ENCODE data around the gene FOXN1. TPM values are rescaled to one million over a fixed set of nuclear protein-coding genes. Genes with fewer than 3 reads are reported as not detected.

Gene FOXN1
- total and polyA plus RNA-seq, 7 experiments from 2014 or later = not detected

GRCh38 chr17:28523876-28524275, 17.7 kb downstream of the FOXN1 start:
- Histone ChIP-seq H3K9me3 (ENCODE audit: control insufficient read depth in 2 of 3, low read length in 3 of 3) (no peaks in the 10 kb centered on the region), H3K4me3 (ENCODE audit: low read length) (no peak overlapping the region), H3K36me3 (ENCODE audit: control insufficient read depth in 2 of 3, insufficient read depth in 3 of 3, low read length in 3 of 3) (no peaks in the 10 kb centered on the region), H3K27me3 (ENCODE audit: control insufficient read depth in 2 of 2, insufficient read depth in 2 of 2, low read length in 2 of 2) (no peaks in the 10 kb centered on the region), H3K4me1 (ENCODE audit: control insufficient read depth in 2 of 2, insufficient read depth in 2 of 2, low read length in 2 of 2) (no peaks in the 10 kb centered on the region), H3K27ac (ENCODE audit: low read depth, low read length) (no peak overlapping the region)
- POLR2A ChIA-PET = no interaction called here
- ATAC-seq (no peak), DNase-seq (no peak)
- H3K9me3 Mint-ChIP-seq = no peaks in the 10 kb centered on the region
- intact Hi-C loops (cut with micrococcal nuclease) = no loop called here
- H3K27ac Mint-ChIP-seq = no peak overlapping the region
- H3K4me3 Mint-ChIP-seq = no peak overlapping the region
- peaks cover 0 to 4% (median 0%) of the 10 kb centered on the region in 7 donors for H3K4me1 Mint-ChIP-seq
- H3K27me3 Mint-ChIP-seq = peaks cover 0 to 4% (median 0%) of the 10 kb centered on the region in 5 donors
- no peaks in the 10 kb centered on the region for H3K36me3 Mint-ChIP-seq
- CTCF ChIA-PET = no interaction called here

- POLR2A ChIA-PET = no interaction called here
- no peak overlapping the region for H3K4me3 Mint-ChIP-seq
- CTCF ChIA-PET = no interaction called here
- Histone ChIP-seq H3K9me3 (ENCODE audit: control insufficient read depth in 2 of 3, low read length in 3 of 3) (no peaks in the 10 kb centered on the region), H3K4me1 (ENCODE audit: control insufficient read depth in 2 of 2, insufficient read depth in 2 of 2, low read length in 2 of 2) (no peaks in the 10 kb centered on the region), H3K27ac (ENCODE audit: low read depth, low read length) (no peak overlapping the region), H3K4me3 (ENCODE audit: low read length) (no peak overlapping the region), H3K36me3 (ENCODE audit: control insufficient read depth in 2 of 3, insufficient read depth in 3 of 3, low read length in 3 of 3) (no peaks in the 10 kb centered on the region), H3K27me3 (ENCODE audit: control insufficient read depth in 2 of 2, insufficient read depth in 2 of 2, low read length in 2 of 2) (no peaks in the 10 kb centered on the region)
- ATAC-seq (no peak), DNase-seq (no peak)
- H3K27me3 Mint-ChIP-seq = no peaks in the 10 kb centered on the region
- H3K4me1 Mint-ChIP-seq = peaks cover 0 to 2% (median 0%) of the 10 kb centered on the region in 7 donors
- intact Hi-C loops (cut with micrococcal nuclease) = no loop called here
- no peaks in the 10 kb centered on the region for H3K36me3 Mint-ChIP-seq
- no peaks in the 10 kb centered on the region for H3K9me3 Mint-ChIP-seq
- H3K27ac Mint-ChIP-seq = no peak overlapping the region
These were observed 18.6 kb downstream of the FOXN1 start for GRCh38 chr17:28524476-28525424.

- ATAC-seq (no peak), DNase-seq (no peak)
- Mint-ChIP-seq H3K36me3 (no peaks in the 10 kb centered on the region), H3K4me1 (peaks cover 0 to 2% (median 0%) of the 10 kb centered on the region in 7 donors), H3K27ac (no peak overlapping the region), H3K4me3 (no peak overlapping the region), H3K9me3 (no peaks in the 10 kb centered on the region), H3K27me3 (no peaks in the 10 kb centered on the region)
- H3K27ac ChIP-seq (ENCODE audit: low read depth, low read length) = no peak overlapping the region
- H3K9me3 ChIP-seq (ENCODE audit: control insufficient read depth in 2 of 3, low read length in 3 of 3) = no peaks in the 10 kb centered on the region
- H3K4me1 ChIP-seq (ENCODE audit: control insufficient read depth in 2 of 2, insufficient read depth in 2 of 2, low read length in 2 of 2) = no peaks in the 10 kb centered on the region
- POLR2A ChIA-PET = no interaction called here
- no peaks in the 10 kb centered on the region for H3K27me3 ChIP-seq (ENCODE audit: control insufficient read depth in 2 of 2, insufficient read depth in 2 of 2, low read length in 2 of 2)
- H3K4me3 ChIP-seq (ENCODE audit: low read length) = no peak overlapping the region
- CTCF ChIA-PET = no interaction called here
- H3K36me3 ChIP-seq (ENCODE audit: control insufficient read depth in 2 of 3, insufficient read depth in 3 of 3, low read length in 3 of 3) = no peaks in the 10 kb centered on the region
- intact Hi-C loops (cut with micrococcal nuclease) = no loop called here
These were observed 20.2 kb downstream of the FOXN1 start for GRCh38 chr17:28526381-28526780.

- Mint-ChIP-seq H3K4me3 (no peak overlapping the region), H3K4me1 (peaks cover 0 to 2% (median 0%) of the 10 kb centered on the region in 7 donors), H3K27ac (peak overlapping the region in 2 of 9 donors; percentile 17 to 52), H3K36me3 (no peaks in the 10 kb centered on the region), H3K27me3 (peaks cover 0 to 2% (median 0%) of the 10 kb centered on the region in 5 donors), H3K9me3 (no peaks in the 10 kb centered on the region)
- H3K27ac ChIP-seq (ENCODE audit: low read depth, low read length) = no peak overlapping the region
- CTCF ChIA-PET = no interaction called here
- POLR2A ChIA-PET = no interaction called here
- H3K4me3 ChIP-seq (ENCODE audit: low read length) = no peak overlapping the region
- H3K27me3 ChIP-seq (ENCODE audit: control insufficient read depth in 2 of 2, insufficient read depth in 2 of 2, low read length in 2 of 2) = no peaks in the 10 kb centered on the region
- H3K9me3 ChIP-seq (ENCODE audit: control insufficient read depth in 2 of 3, low read length in 3 of 3) = no peaks in the 10 kb centered on the region
- intact Hi-C loops (cut with micrococcal nuclease) = no loop called here
- no peaks in the 10 kb centered on the region for H3K36me3 ChIP-seq (ENCODE audit: control insufficient read depth in 2 of 3, insufficient read depth in 3 of 3, low read length in 3 of 3)
- H3K4me1 ChIP-seq (ENCODE audit: control insufficient read depth in 2 of 2, insufficient read depth in 2 of 2, low read length in 2 of 2) = no peaks in the 10 kb centered on the region
- no peak for ATAC-seq
- no peak for DNase-seq
These were observed 21.1 kb downstream of the FOXN1 start for GRCh38 chr17:28527181-28527681.

GRCh38 chr17:28527859-28528258, 21.7 kb downstream of the FOXN1 start:
- Histone ChIP-seq H3K27me3 (ENCODE audit: control insufficient read depth in 2 of 2, insufficient read depth in 2 of 2, low read length in 2 of 2) (no peaks in the 10 kb centered on the region), H3K9me3 (ENCODE audit: control insufficient read depth in 2 of 3, low read length in 3 of 3) (no peaks in the 10 kb centered on the region), H3K27ac (ENCODE audit: low read depth, low read length) (no peak overlapping the region), H3K36me3 (ENCODE audit: control insufficient read depth in 2 of 3, insufficient read depth in 3 of 3, low read length in 3 of 3) (no peaks in the 10 kb centered on the region), H3K4me1 (ENCODE audit: control insufficient read depth in 2 of 2, insufficient read depth in 2 of 2, low read length in 2 of 2) (no peaks in the 10 kb centered on the region), H3K4me3 (ENCODE audit: low read length) (no peak overlapping the region)
- Mint-ChIP-seq H3K9me3 (no peaks in the 10 kb centered on the region), H3K4me3 (no peak overlapping the region), H3K4me1 (peaks cover 0 to 2% (median 0%) of the 10 kb centered on the region in 7 donors), H3K27ac (no peak overlapping the region), H3K36me3 (no peaks in the 10 kb centered on the region), H3K27me3 (peaks cover 0 to 4% (median 0%) of the 10 kb centered on the region in 5 donors)
- DNase-seq (no peak), ATAC-seq (no peak)
- intact Hi-C loops (cut with micrococcal nuclease) = no loop called here
- POLR2A ChIA-PET = no interaction called here
- CTCF ChIA-PET = no interaction called here

- Mint-ChIP-seq H3K4me3 (no peak overlapping the region), H3K27ac (no peak overlapping the region)
- POLR2A ChIA-PET = no interaction called here
These were observed 22.3 kb downstream of the FOXN1 start for GRCh38 chr17:28528327-28529012.

More at GRCh38 chr17:28528327-28529012, 22.3 kb downstream of the FOXN1 start:
- CTCF ChIA-PET = interaction anchor here (0.7 kb wide), 1 partner anchor 25 kb away, joined by 3 read pairs; no protein-coding TSS in a partner anchor
- no peak for DNase-seq
- Mint-ChIP-seq H3K9me3 (no peaks in the 10 kb centered on the region), H3K4me1 (peaks cover 0 to 2% (median 0%) of the 10 kb centered on the region in 7 donors), H3K36me3 (no peaks in the 10 kb centered on the region), H3K27me3 (peaks cover 0 to 4% (median 0%) of the 10 kb centered on the region in 5 donors)
- H3K36me3 ChIP-seq (ENCODE audit: control insufficient read depth in 2 of 3, insufficient read depth in 3 of 3, low read length in 3 of 3) = no peaks in the 10 kb centered on the region
- no peaks in the 10 kb centered on the region for H3K4me1 ChIP-seq (ENCODE audit: control insufficient read depth in 2 of 2, insufficient read depth in 2 of 2, low read length in 2 of 2)
- H3K27me3 ChIP-seq (ENCODE audit: control insufficient read depth in 2 of 2, insufficient read depth in 2 of 2, low read length in 2 of 2) = no peaks in the 10 kb centered on the region
- intact Hi-C loops (cut with micrococcal nuclease) = no loop called here
- H3K9me3 ChIP-seq (ENCODE audit: control insufficient read depth in 2 of 3, low read length in 3 of 3) = no peaks in the 10 kb centered on the region
- H3K4me3 ChIP-seq (ENCODE audit: low read length) = no peak overlapping the region
- H3K27ac ChIP-seq (ENCODE audit: low read depth, low read length) = no peak overlapping the region
- no peak for ATAC-seq
